Chondrocyte (in vitro differentiated cells): ENCODE measurements around the gene SMAD2. TPM values are rescaled to one million over a fixed set of nuclear protein-coding genes. Genes with fewer than 3 reads are reported as not detected.

Source experiments
- DNase-seq: peaks from one replicate; pipeline ENCODE4 v3.0.0; 2021; ENCODE audit warnings: mixed read lengths, low spot score
- H3K27ac Mint-ChIP-seq: one replicate; pipeline ENCODE4 v1.8.0; 2021; ENCODE audit warnings: mild to moderate bottlenecking, moderate library complexity, mixed read lengths; ENCODE audit not compliant: unreplicated experiment
- H3K27me3 Mint-ChIP-seq: 2 replicates; pipeline ENCODE4 v1.8.0; 2021; ENCODE audit warnings: low read depth, mixed read lengths
- H3K36me3 Mint-ChIP-seq: 2 replicates; pipeline ENCODE4 v1.8.0; 2021; ENCODE audit warnings: low read depth, mixed read lengths
- H3K4me1 Mint-ChIP-seq: 2 replicates; pipeline ENCODE4 v1.8.0; 2021; ENCODE audit warnings: low read depth, mild to moderate bottlenecking, mixed read lengths
- H3K4me3 Mint-ChIP-seq: one replicate; pipeline ENCODE4 v1.8.0; 2021; ENCODE audit warnings: mild to moderate bottlenecking, moderate library complexity, mixed read lengths; ENCODE audit not compliant: unreplicated experiment
- H3K9me3 Mint-ChIP-seq: 2 replicates; pipeline ENCODE4 v1.8.0; 2021; ENCODE audit warnings: low read depth, mixed read lengths
- total RNA-seq: library from RNA; stranded (reverse); gene quantifications from 3 replicates; pipeline ENCODE4 v1.2.1, GENCODE V29; 2021
- TF ChIP-seq, protein P1 (sequence below): fragments of 200-600 bp; sonication (generic); IDR thresholded peaks from 2 replicates; pipeline ENCODE4 v1.5.0; 2021; ENCODE audit warnings: antibody characterized with exemption, mild to moderate bottlenecking, moderate library complexity

SMAD2 gene
- total RNA-seq, 1 donor from 2014 or later, result 151 TPM

DNA sequence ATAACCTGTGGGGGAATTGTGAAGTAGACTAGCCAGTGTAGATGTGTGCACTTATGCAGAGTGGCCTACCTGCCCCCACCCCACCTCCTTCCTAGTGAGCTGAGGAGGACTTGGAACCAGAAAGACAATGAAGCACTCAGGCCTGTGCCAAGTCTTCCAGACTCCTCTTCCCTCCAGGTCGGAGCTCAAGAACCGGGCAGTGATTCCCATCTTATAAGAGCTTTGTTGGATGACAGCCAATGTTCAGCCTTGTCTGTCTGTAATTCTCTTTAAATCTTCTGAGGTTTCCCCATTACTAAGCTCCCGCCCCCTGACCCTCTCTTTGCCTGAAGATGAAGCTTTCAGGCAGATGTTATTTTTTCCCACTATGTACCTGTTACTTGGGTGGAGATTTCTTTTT, 121.0 kb downstream of the SMAD2 start:
- H3K36me3 Mint-ChIP-seq, result peaks cover 4% of the 10 kb centered on the region
- peaks cover 4% of the 10 kb centered on the region for H3K9me3 Mint-ChIP-seq
- H3K27ac Mint-ChIP-seq, result no peak overlapping the region
- TF ChIP-seq, protein P1, sequence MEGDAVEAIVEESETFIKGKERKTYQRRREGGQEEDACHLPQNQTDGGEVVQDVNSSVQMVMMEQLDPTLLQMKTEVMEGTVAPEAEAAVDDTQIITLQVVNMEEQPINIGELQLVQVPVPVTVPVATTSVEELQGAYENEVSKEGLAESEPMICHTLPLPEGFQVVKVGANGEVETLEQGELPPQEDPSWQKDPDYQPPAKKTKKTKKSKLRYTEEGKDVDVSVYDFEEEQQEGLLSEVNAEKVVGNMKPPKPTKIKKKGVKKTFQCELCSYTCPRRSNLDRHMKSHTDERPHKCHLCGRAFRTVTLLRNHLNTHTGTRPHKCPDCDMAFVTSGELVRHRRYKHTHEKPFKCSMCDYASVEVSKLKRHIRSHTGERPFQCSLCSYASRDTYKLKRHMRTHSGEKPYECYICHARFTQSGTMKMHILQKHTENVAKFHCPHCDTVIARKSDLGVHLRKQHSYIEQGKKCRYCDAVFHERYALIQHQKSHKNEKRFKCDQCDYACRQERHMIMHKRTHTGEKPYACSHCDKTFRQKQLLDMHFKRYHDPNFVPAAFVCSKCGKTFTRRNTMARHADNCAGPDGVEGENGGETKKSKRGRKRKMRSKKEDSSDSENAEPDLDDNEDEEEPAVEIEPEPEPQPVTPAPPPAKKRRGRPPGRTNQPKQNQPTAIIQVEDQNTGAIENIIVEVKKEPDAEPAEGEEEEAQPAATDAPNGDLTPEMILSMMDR, result no peak
- no peak for DNase-seq
- H3K4me1 Mint-ChIP-seq, result no peaks in the 10 kb centered on the region
- no peaks in the 10 kb centered on the region for H3K27me3 Mint-ChIP-seq
- no peak overlapping the region for H3K4me3 Mint-ChIP-seq

DNA sequence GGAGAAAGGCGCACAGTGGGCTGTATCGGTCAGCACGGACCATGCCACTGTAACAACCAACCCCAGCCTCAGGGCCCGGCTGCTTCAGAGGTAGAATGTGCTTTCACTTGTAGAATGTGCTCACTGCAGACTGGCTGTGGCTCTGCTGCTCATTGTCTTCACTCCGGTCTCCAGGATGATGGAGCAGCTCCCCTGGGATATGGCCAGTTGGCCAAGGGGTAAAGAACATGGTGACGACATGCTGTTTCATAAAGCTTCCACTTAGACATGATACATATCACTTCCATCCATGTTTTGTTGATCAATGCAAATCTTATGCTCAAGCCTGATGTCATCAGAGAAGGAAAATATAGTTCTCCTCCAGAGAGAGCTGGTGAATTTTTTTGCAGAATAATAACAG, 127.7 kb downstream of the SMAD2 start:
- Mint-ChIP-seq H3K36me3 (no peaks in the 10 kb centered on the region), H3K9me3 (peaks cover 4% of the 10 kb centered on the region), H3K4me3 (no peak overlapping the region), H3K27me3 (no peaks in the 10 kb centered on the region), H3K4me1 (no peaks in the 10 kb centered on the region), H3K27ac (no peak overlapping the region)
- TF ChIP-seq, protein P1, result no peak
- no peak for DNase-seq

DNA sequence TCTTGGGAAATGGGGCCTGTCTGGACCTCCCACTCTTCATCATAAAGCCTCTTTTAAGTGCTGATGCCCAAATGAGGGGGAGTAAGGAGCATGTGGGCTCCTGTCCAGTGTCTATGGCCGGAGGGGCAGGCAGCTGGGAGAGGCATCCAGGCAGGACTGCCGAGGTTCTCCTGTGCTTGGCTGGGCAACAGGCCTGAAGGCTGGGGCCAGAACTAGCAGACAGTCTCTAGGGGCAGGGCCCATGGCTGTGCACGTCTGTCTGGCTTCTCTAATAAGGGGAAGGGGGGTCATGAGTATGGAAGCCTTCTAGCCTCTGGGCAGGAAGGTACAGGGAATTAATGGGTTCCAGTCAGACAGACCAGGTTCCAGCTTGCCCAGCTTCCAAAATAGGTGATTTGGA, 128.6 kb downstream of the SMAD2 start:
- Mint-ChIP-seq H3K27me3 (no peaks in the 10 kb centered on the region), H3K27ac (no peak overlapping the region), H3K9me3 (peaks cover 4% of the 10 kb centered on the region), H3K36me3 (no peaks in the 10 kb centered on the region), H3K4me1 (no peaks in the 10 kb centered on the region), H3K4me3 (no peak overlapping the region)
- TF ChIP-seq, protein P1, result no peak
- no peak for DNase-seq

DNA sequence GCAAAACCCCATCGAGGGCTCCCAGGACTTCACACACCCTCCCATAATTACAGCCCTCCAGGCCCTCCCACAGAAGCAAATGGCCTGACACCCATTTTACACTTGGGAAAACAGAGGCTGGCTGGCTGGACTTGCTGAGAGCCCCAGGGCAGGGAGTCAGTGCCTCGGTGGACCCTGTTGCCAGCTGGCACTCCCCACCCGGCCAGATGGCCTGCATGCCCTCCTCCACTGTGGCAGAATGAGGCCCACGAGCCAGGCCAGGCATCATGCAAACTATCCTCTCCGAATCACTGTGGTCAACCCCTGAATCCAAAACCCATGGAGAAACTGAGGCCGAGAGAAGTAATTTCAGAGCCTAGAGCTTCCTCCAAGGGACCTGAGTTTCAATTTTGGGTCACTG, 129.7 kb downstream of the SMAD2 start:
- Mint-ChIP-seq H3K27ac (no peak overlapping the region), H3K27me3 (no peaks in the 10 kb centered on the region), H3K4me3 (no peak overlapping the region), H3K9me3 (peaks cover 2% of the 10 kb centered on the region), H3K4me1 (peaks cover 2% of the 10 kb centered on the region), H3K36me3 (no peaks in the 10 kb centered on the region)
- TF ChIP-seq, protein P1, result no peak
- no peak for DNase-seq

DNA sequence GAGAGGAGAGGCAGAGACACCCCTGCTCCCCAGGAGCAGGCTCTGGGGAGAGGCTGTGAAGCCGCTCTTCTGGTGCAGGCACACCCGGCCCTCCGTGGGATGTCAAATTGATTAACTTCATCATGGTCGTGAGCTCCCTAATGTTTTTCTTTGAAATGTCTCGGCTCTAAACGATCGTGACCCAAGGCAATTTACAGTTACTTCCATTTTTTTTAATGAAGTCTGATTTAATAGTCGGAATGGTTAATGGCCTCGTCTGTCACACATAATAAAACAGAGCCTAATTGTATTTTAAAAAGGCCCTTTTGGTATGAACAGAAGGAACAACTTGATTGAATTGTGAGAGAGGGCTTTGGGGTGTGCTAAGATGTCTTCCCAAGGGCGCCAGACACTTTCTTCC, 130.2 kb downstream of the SMAD2 start:
- no peak for DNase-seq
- Mint-ChIP-seq H3K4me1 (peaks cover 7% of the 10 kb centered on the region), H3K9me3 (no peaks in the 10 kb centered on the region), H3K27me3 (no peaks in the 10 kb centered on the region), H3K36me3 (no peaks in the 10 kb centered on the region), H3K4me3 (no peak overlapping the region), H3K27ac (no peak overlapping the region)
- TF ChIP-seq, protein P1, result no peak
